Measurements from ENCODE around the gene DNAJB9.

- no peak for TF ChIP-seq POLR2A (IDR thresholded peaks at IDR 0.05; ENCODE audit: low read length)
- no peak for TF ChIP-seq GATA1 (IDR thresholded peaks at IDR 0.05; ENCODE audit: low read depth, low read length)
Observed at GRCh38 chr7:108605559-108606201, 36.0 kb downstream of the DNAJB9 start.

All from erythroblast (primary cell).